NCI-H1417 (cell line): ENCODE results near the gene NRXN3.

Source experiments
- DNase-seq, 3 experiments: peaks; one replicate each; lab custom pipeline; 2025; lab: John Stamatoyannopoulos, UW

Gene NRXN3

GRCh38 chr14:78798757-78799156 lies 628.6 kb downstream of the NRXN3 start:
- DNase-seq, result no peak

GRCh38 chr14:78805570-78805969 lies 635.4 kb downstream of the NRXN3 start:
- DNase-seq, result no peak

- no peak for DNase-seq
These were observed 652.9 kb downstream of the NRXN3 start for GRCh38 chr14:78823035-78823434.

GRCh38 chr14:78823516-78823915 lies 653.3 kb downstream of the NRXN3 start:
- no peak for DNase-seq

- no peak for DNase-seq
These were observed 659.1 kb downstream of the NRXN3 start for GRCh38 chr14:78829274-78829673.

GRCh38 chr14:78834766-78835451 lies 664.7 kb downstream of the NRXN3 start:
- peak in 2 of 3 experiments; percentile 34 to 82 for DNase-seq

GRCh38 chr14:78835909-78836308 lies 665.7 kb downstream of the NRXN3 start:
- DNase-seq, result peak in 1 of 3 experiments; percentile 46

- peak; percentile 67 to 91 (median 87) for DNase-seq
These were observed 666.6 kb downstream of the NRXN3 start for GRCh38 chr14:78836777-78837176.

- DNase-seq, result no peak
These were observed 668.8 kb downstream of the NRXN3 start for GRCh38 chr14:78838959-78839358.

GRCh38 chr14:78840898-78841297 lies 670.7 kb downstream of the NRXN3 start:
- peak in 1 of 3 experiments; percentile 41 for DNase-seq

- DNase-seq, result no peak
These were observed 677.6 kb downstream of the NRXN3 start for GRCh38 chr14:78847801-78848200.

GRCh38 chr14:78848234-78848820 lies 678.2 kb downstream of the NRXN3 start:
- DNase-seq, result peak; percentile 48 to 81 (median 74)

- DNase-seq, result no peak
These were observed 679.8 kb downstream of the NRXN3 start for GRCh38 chr14:78849952-78850351.

GRCh38 chr14:78851189-78851588 lies 681.0 kb downstream of the NRXN3 start:
- no peak for DNase-seq

GRCh38 chr14:78852040-78852439 lies 681.9 kb downstream of the NRXN3 start:
- peak in 1 of 3 experiments; percentile 35 for DNase-seq

GRCh38 chr14:78857974-78858373 lies 687.8 kb downstream of the NRXN3 start:
- no peak for DNase-seq

- DNase-seq, result no peak
These were observed 693.0 kb downstream of the NRXN3 start for GRCh38 chr14:78863143-78863542.

GRCh38 chr14:78872837-78873236 lies 702.7 kb downstream of the NRXN3 start:
- no peak for DNase-seq

- no peak for DNase-seq
These were observed 703.4 kb downstream of the NRXN3 start for GRCh38 chr14:78873581-78873980.

- DNase-seq, result no peak
These were observed 704.9 kb downstream of the NRXN3 start for GRCh38 chr14:78875049-78875448.

- DNase-seq, result no peak
These were observed 715.7 kb downstream of the NRXN3 start for GRCh38 chr14:78885884-78886283.

- no peak for DNase-seq
These were observed 727.3 kb downstream of the NRXN3 start for GRCh38 chr14:78897443-78897842.

GRCh38 chr14:78902010-78902623 lies 731.9 kb downstream of the NRXN3 start:
- peak; percentile 17 to 62 (median 61) for DNase-seq
